GM12878 (cell line): ENCODE measurements around the gene PCNX1. TPM values are rescaled to one million over a fixed set of nuclear protein-coding genes. Genes with fewer than 3 reads are reported as not detected.

Source experiments
- ATAC-seq: fragments of 200-7000 bp; cut with Tn5 transposase; 3 replicates; pipeline ENCODE4 v1.9.1; 2020; ENCODE audit warnings: mild to moderate bottlenecking, moderate library complexity
- BruUV-seq: library from RNA; stranded (reverse); fragments of 400-500 nt; replicated peaks from 2 replicates; lab custom pipeline; 2021; lab: Mats Ljungman, UMichigan
- CTCF ChIA-PET: fragments of 300-600 bp; sonication (Branson Sonifier 250); formaldehyde crosslinking; extraction: SDS; loops from one replicate; lab custom pipeline; 2021; ENCODE audit warnings: inconsistent platforms; lab: Yijun Ruan, JAX
- POLR2A ChIA-PET: fragments of 350-600 bp; formaldehyde crosslinking; extraction: SDS; loops from one replicate; lab custom pipeline; 2021; ENCODE audit warnings: inconsistent platforms; lab: Charles Lee
- RAD21 ChIA-PET: fragments of 300-600 bp; sonication (Branson Sonifier 250); formaldehyde crosslinking; loops from one replicate; lab custom pipeline; 2023; ENCODE audit warnings: antibody characterized with exemption; ENCODE audit not compliant: unreplicated experiment; lab: Charles Lee
- SMC1A ChIA-PET: fragments of 300-600 bp; sonication (Branson Sonifier 250); formaldehyde crosslinking; loops from one replicate; lab custom pipeline; 2023; ENCODE audit not compliant: unreplicated experiment, uncharacterized antibody; lab: Charles Lee
- DNase-seq: peaks from one replicate; pipeline ENCODE4 v3.0.0-alpha.2; 2011; ENCODE audit warnings: low read depth, low spot score
- FAIRE-seq: peaks from 3 replicates; lab custom pipeline; 2011; peaks lifted over from hg19 to GRCh38; lab: Jason Lieb, UNC
- H2AFZ ChIP-seq: 2 replicates; pipeline ENCODE4 v1.6.0; 2011; ENCODE audit warnings: low read depth, low read length, control low read depth; ENCODE audit not compliant: control insufficient read depth
- H3K27ac ChIP-seq: 2 replicates; pipeline ENCODE4 v1.5.1; 2011; ENCODE audit warnings: control low read depth; ENCODE audit not compliant: control insufficient read depth, insufficient read depth
- H3K27me3 ChIP-seq, 2 experiments: replicated peaks in 1 of 2; 2 replicates each; pipeline versions ENCODE4 v1.6.0 to v1.6.1; 2011; ENCODE audit warnings: low read length in 1 of 2; ENCODE audit not compliant: control insufficient read depth in 2 of 2, insufficient read depth in 2 of 2
- H3K36me3 ChIP-seq, 2 experiments: 2 replicates each; pipeline ENCODE4 v1.5.1; 2011; ENCODE audit warnings: low read length in 1 of 2; ENCODE audit not compliant: control insufficient read depth in 2 of 2, insufficient read depth in 2 of 2
- H3K4me1 ChIP-seq: 2 replicates; pipeline ENCODE4 v1.6.1; 2011; ENCODE audit warnings: mild to moderate bottlenecking, low read length, moderate library complexity, mixed read lengths; ENCODE audit not compliant: control insufficient read depth, insufficient read depth
- H3K4me2 ChIP-seq: 2 replicates; pipeline ENCODE4 v1.6.0; 2011; ENCODE audit warnings: control low read depth; ENCODE audit not compliant: control insufficient read depth, insufficient read depth
- H3K4me3 ChIP-seq: fragments of 200-600 bp; sonication (generic); 2 replicates; pipeline ENCODE4 v1.5.1; 2016
- H3K79me2 ChIP-seq: 2 replicates; pipeline ENCODE4 v1.6.0; 2011; ENCODE audit warnings: low read length; ENCODE audit not compliant: control insufficient read depth, insufficient read depth
- H3K9ac ChIP-seq: 2 replicates; pipeline ENCODE4 v1.8.0; 2011; ENCODE audit warnings: low read length, control low read depth, mixed read lengths; ENCODE audit not compliant: control insufficient read depth, insufficient read depth
- H3K9me3 ChIP-seq: replicated peaks from 3 replicates; pipeline ENCODE4 v1.5.1; 2011; ENCODE audit warnings: mild to moderate bottlenecking, low read length; ENCODE audit not compliant: control insufficient read depth, insufficient read depth
- H4K20me1 ChIP-seq: 2 replicates; pipeline ENCODE4 v1.6.0; 2011; ENCODE audit not compliant: control insufficient read depth, insufficient read depth
- BACH1 ChIP-seq: fragments of 450-650 bp; IDR thresholded peaks from 2 replicates; pipeline ENCODE4 v1.6.1; 2017; ENCODE audit warnings: mild to moderate bottlenecking, borderline replicate concordance
- BRCA1 ChIP-seq: IDR thresholded peaks from 2 replicates; pipeline ENCODE4 v1.6.1; 2011; ENCODE audit warnings: low read depth, low read length, improper control_type of control experiment
- HCFC1 ChIP-seq: fragments of 150-350 bp; IDR thresholded peaks from 2 replicates; pipeline ENCODE4 v1.6.1; 2014; ENCODE audit warnings: low read length
- POLR2A ChIP-seq: IDR thresholded peaks from 2 replicates; pipeline ENCODE4 v1.6.1; 2011; ENCODE audit warnings: low read depth, mild to moderate bottlenecking, low read length
- SREBF2 ChIP-seq: IDR thresholded peaks from 2 replicates; pipeline ENCODE4 v1.6.1; 2012; ENCODE audit warnings: mild to moderate bottlenecking, low read length
- ZBED1 ChIP-seq: IDR thresholded peaks from 2 replicates; pipeline ENCODE4 v1.6.1; 2016; ENCODE audit warnings: borderline replicate concordance
- WGBS: methylation state at CpG from one replicate; pipeline ENCODE4 v1.1.6; 2016; ENCODE audit warnings: low lambda C conversion rate; ENCODE audit not compliant: insufficient replicate concordance, insufficient coverage; ENCODE audit errors: missing lambda C conversion rate; 5-methylcytosine and 5-hydroxymethylcytosine counted together
- in situ Hi-C: fragments of 300-500 bp; cut with MboI; formaldehyde crosslinking; loops from 9 replicates; pipeline ENCODE4 v1.14.3; 2018; ENCODE audit warnings: mixed read lengths
- intact Hi-C: fragments of 100-400 bp; cut with micrococcal nuclease; formaldehyde crosslinking; loops from one replicate; pipeline ENCODE4 v1.14.2; 2022; ENCODE audit not compliant: unreplicated experiment
- polyA plus RNA-seq, 11 experiments: library from polyadenylated mRNA; depleted of rRNA in 4 of 11; unstranded in 6 of 11; stranded (reverse) in 5 of 11; fragments of >200 nt; fragmentation: Nextera tagmentation in 4 of 11; fragmentation: Illumina TruSeq in 1 of 11; extraction: Ambion mirVana in 4 of 11; extraction: Trizol in 1 of 11; gene quantifications; 1 replicate in 1 of 11; 2 replicates in 10 of 11; pipeline versions ENCODE4 v1.2.1 to v1.2.3, GENCODE V29; 2011 to 2016; ENCODE audit warnings: inconsistent platforms in 2 of 11, missing spikeins in 2 of 11, low read depth in 1 of 11
- total RNA-seq, 4 experiments: library from RNA; depleted of rRNA in 3 of 4; stranded (reverse); fragments of >200 nt in 3 of 4; fragmentation: Illumina TruSeq in 1 of 4; extraction: Trizol in 1 of 4; gene quantifications; 2 replicates each; pipeline versions ENCODE4 v1.2.1 to v1.2.3, GENCODE V29; 2013 to 2021
- TF ChIP-seq, protein P1 (sequence below), 3 experiments: IDR thresholded peaks in 2 of 3; conservative IDR thresholded peaks in 1 of 3; 2 replicates each; pipeline ENCODE4 v1.5.1; 2011; ENCODE audit warnings: low read depth in 3 of 3, low read length in 3 of 3, mild to moderate bottlenecking in 3 of 3, control low read depth in 2 of 3, moderate library complexity in 2 of 3, inconsistent platforms in 1 of 3, mixed read lengths in 1 of 3; ENCODE audit not compliant: control insufficient read depth in 2 of 3, insufficient read depth in 1 of 3; ENCODE audit errors: extremely low read depth in 1 of 3

Gene PCNX1
- total and polyA plus RNA-seq, 10 of the 15 experiments (the other 5 are each of a cell fraction or from before 2014, with no cell fraction given): 4.6 to 53.9 (median 20.5) TPM

- Histone ChIP-seq H3K27ac (no peak overlapping the region), H3K27me3 (no peaks in the 10 kb centered on the region), H3K9me3 (no peaks in the 10 kb centered on the region), H3K4me2 (no peak overlapping the region), H3K4me3 (no peak overlapping the region), H4K20me1 (no peaks in the 10 kb centered on the region), H3K4me1 (no peaks in the 10 kb centered on the region), H3K79me2 (no peaks in the 10 kb centered on the region), H3K9ac (no peak overlapping the region), H2AFZ (no peak overlapping the region), H3K36me3 (peaks cover 0 to 1% of the 10 kb centered on the region in 2 experiments; a peak in 3 of 4 replicates)
- intact Hi-C loops: no loop called here
- no peak for DNase-seq
- SMC1A ChIA-PET: interaction anchor here (0.7 to 0.9 kb wide), 2 partner anchors 84 to 93 kb away, joined by 3 to 4 read pairs; no protein-coding TSS in a partner anchor
- peak; percentile 77 for FAIRE-seq
- no TSS peak for BruUV-seq
- ATAC-seq: peak; percentile 60
- RAD21 ChIA-PET: interaction anchor here (1.0 kb wide), 1 partner anchor 703 kb away, joined by 3 read pairs; no protein-coding TSS in a partner anchor
- WGBS: 95% methylated on average over 2 of the region's 2 CpGs
- in situ Hi-C loops: no loop called here
- POLR2A ChIA-PET: no interaction called here
- CTCF ChIA-PET: interaction anchor here (0.6 to 1.8 kb wide), 8 partner anchors 9 to 1576 kb away, joined by 3 to 7 read pairs (median 3); no protein-coding TSS in a partner anchor
- TF ChIP-seq, protein P1, sequence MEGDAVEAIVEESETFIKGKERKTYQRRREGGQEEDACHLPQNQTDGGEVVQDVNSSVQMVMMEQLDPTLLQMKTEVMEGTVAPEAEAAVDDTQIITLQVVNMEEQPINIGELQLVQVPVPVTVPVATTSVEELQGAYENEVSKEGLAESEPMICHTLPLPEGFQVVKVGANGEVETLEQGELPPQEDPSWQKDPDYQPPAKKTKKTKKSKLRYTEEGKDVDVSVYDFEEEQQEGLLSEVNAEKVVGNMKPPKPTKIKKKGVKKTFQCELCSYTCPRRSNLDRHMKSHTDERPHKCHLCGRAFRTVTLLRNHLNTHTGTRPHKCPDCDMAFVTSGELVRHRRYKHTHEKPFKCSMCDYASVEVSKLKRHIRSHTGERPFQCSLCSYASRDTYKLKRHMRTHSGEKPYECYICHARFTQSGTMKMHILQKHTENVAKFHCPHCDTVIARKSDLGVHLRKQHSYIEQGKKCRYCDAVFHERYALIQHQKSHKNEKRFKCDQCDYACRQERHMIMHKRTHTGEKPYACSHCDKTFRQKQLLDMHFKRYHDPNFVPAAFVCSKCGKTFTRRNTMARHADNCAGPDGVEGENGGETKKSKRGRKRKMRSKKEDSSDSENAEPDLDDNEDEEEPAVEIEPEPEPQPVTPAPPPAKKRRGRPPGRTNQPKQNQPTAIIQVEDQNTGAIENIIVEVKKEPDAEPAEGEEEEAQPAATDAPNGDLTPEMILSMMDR (IDR thresholded peaks at IDR 0.05 in 2 of 3, conservative IDR thresholded peaks at IDR 0.05 in 1 of 3; ENCODE audit: control insufficient read depth in 2 of 3, extremely low read depth in 1 of 3, insufficient read depth in 1 of 3, low read depth in 3 of 3, low read length in 3 of 3): peak in 2 of 3 experiments; percentile 28 to 30; a peak in 3 of 6 replicates
- TF ChIP-seq HCFC1: no peak
Observed at GRCh38 chr14:71050227-71050823, 143.1 kb downstream of the PCNX1 start.

GRCh38 chr14:71054706-71055105 lies 147.4 kb downstream of the PCNX1 start:
- H3K9ac ChIP-seq: no peak overlapping the region
- 98% methylated on average over 3 of the region's 3 CpGs for WGBS
- ATAC-seq: no peak
- ChIA-PET SMC1A (interaction anchor here (0.8 kb wide), 1 partner anchor 9 kb away, joined by 3 read pairs; no protein-coding TSS in a partner anchor), POLR2A (no interaction called here), CTCF (interaction anchor here (2.2 kb wide), 1 partner anchor 9 kb away, joined by 4 read pairs; no protein-coding TSS in a partner anchor), RAD21 (no interaction called here)
- no peak overlapping the region for H2AFZ ChIP-seq
- intact Hi-C loops (no loop called here), in situ Hi-C loops (no loop called here)
- no peaks in the 10 kb centered on the region for H3K27me3 ChIP-seq
- H3K4me2 ChIP-seq: no peak overlapping the region
- BruUV-seq: no TSS peak
- TF ChIP-seq POLR2A (no peak), SREBF2 (no peak), BRCA1 (no peak), ZBED1 (no peak), BACH1 (no peak)
- DNase-seq: no peak
- H3K27ac ChIP-seq: no peak overlapping the region
- H3K79me2 ChIP-seq: no peaks in the 10 kb centered on the region
- no peak for FAIRE-seq
- no peaks in the 10 kb centered on the region for H3K4me1 ChIP-seq
- peaks cover 1 to 2% of the 10 kb centered on the region in 2 experiments for H3K36me3 ChIP-seq
- no peaks in the 10 kb centered on the region for H4K20me1 ChIP-seq
- no peaks in the 10 kb centered on the region for H3K9me3 ChIP-seq
- no peak overlapping the region for H3K4me3 ChIP-seq
